Measurements from ENCODE around the gene UBFD1.
A peak's percentile ranks its signal among the peaks of the same experiment; 100 is the strongest.

The UBFD1 gene

DNA sequence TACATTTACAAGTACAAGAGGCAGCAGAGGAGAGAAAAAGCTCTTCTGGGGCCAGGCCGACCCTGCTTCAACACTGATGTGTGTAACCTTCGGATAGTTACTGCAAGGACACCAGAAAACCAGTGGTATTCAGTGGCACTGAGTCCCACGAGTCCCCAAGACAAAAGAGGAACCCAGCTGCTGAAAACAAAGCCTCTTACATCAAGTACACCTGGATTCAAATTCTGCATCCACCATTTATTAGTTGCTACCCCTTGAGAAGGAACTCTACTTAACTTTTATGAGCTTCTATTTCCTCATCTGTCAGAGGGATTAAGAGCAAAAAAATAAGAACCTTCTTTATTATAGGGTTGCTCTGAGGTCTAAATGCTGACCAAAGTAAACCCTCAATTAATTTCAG, 3.0 kb upstream of the UBFD1 start:
- H3K36me3 ChIP-seq (ENCODE audit: insufficient read depth, low read length), result peaks cover 30% of the 10 kb centered on the region
- peaks cover 12% of the 10 kb centered on the region for H3K4me1 ChIP-seq (ENCODE audit: control insufficient read depth, insufficient read depth, low read length)
- no peak overlapping the region for H3K9ac ChIP-seq (ENCODE audit: low read depth, low read length)
- no peaks in the 10 kb centered on the region for H3K27me3 ChIP-seq (ENCODE audit: control insufficient read depth, insufficient read depth, low read length)
- no peak overlapping the region for H3K4me3 ChIP-seq (ENCODE audit: low read length)
- no peaks in the 10 kb centered on the region for H3K9me3 ChIP-seq (replicated peaks; ENCODE audit: low read length)
- H3K4me2 ChIP-seq (ENCODE audit: low read length), result no peak overlapping the region

DNA sequence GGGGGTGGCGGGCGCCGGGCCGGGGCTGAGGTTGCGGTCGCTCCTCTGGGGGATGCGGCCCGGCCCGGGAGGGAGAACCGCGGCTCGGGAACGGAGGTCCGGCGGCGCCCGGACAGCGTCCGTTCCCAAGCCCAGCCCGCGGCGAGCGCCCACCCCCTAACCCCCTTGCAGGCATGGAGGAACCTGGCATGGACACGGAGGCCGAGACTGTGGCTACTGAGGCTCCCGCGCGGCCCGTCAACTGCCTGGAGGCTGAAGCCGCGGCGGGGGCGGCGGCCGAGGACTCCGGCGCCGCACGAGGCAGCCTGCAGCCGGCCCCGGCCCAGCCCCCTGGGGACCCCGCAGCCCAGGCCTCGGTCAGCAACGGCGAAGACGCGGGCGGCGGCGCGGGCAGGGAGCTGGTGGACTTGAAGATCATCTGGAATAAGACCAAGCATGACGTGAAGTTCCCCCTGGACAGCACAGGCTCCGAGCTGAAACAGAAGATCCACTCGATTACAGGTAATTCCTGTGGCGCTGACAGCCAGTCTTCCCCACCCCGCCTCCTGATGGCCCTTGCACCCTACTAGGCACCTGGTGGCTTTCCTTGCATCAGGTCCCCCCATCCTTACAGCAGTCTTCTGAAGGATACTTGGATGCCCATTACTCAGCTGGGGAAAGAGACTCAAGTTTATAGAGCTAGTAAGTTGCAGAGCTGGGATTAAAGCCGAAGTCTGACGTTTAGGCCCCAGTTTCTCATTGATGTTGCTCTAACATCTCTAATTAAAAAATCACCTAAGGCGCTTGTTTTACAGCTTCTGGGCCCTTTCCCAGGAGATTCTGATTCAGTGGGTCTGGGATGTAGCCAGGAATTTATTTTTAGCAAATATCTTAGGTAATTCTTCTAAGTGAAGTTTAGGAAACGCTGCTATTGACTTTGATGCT, 514 bp downstream of the UBFD1 start:
- Histone ChIP-seq H3K9me3 (replicated peaks; ENCODE audit: low read length) (no peaks in the 10 kb centered on the region), H3K4me1 (ENCODE audit: control insufficient read depth, insufficient read depth, low read length) (peaks cover 15% of the 10 kb centered on the region), H3K4me2 (ENCODE audit: low read length) (peak overlapping the region; percentile 100), H3K27me3 (ENCODE audit: control insufficient read depth, insufficient read depth, low read length) (no peaks in the 10 kb centered on the region), H3K4me3 (ENCODE audit: low read length) (peak overlapping the region; percentile 96), H3K36me3 (ENCODE audit: insufficient read depth, low read length) (peaks cover 42% of the 10 kb centered on the region), H3K9ac (ENCODE audit: low read depth, low read length) (peak overlapping the region; percentile 99)

DNA sequence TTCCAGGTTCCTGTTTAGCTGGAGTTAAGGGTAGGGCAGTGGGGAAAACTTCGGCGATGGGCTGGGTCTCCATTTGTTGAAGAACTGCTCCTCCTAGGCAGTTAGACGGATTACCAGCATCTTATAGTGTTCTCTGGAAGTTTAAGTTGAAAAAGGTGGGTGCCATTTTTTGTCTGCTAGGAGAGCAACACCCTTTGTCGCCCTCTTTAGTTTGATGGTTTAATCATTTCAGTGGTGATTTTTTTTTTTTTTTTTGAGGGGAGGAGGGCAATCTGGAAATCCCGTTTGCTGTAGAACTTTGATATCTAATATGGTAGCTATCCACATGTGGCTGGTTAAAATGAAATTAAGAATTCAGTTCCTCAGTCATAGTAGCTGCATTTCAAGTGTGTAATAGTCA, 4.1 kb downstream of the UBFD1 start:
- Histone ChIP-seq H3K9ac (ENCODE audit: low read depth, low read length) (no peak overlapping the region), H3K4me1 (ENCODE audit: control insufficient read depth, insufficient read depth, low read length) (peaks cover 14% of the 10 kb centered on the region), H3K27me3 (ENCODE audit: control insufficient read depth, insufficient read depth, low read length) (no peaks in the 10 kb centered on the region), H3K9me3 (replicated peaks; ENCODE audit: low read length) (no peaks in the 10 kb centered on the region), H3K4me2 (ENCODE audit: low read length) (no peak overlapping the region), H3K4me3 (ENCODE audit: low read length) (no peak overlapping the region), H3K36me3 (ENCODE audit: insufficient read depth, low read length) (peaks cover 66% of the 10 kb centered on the region)

DNA sequence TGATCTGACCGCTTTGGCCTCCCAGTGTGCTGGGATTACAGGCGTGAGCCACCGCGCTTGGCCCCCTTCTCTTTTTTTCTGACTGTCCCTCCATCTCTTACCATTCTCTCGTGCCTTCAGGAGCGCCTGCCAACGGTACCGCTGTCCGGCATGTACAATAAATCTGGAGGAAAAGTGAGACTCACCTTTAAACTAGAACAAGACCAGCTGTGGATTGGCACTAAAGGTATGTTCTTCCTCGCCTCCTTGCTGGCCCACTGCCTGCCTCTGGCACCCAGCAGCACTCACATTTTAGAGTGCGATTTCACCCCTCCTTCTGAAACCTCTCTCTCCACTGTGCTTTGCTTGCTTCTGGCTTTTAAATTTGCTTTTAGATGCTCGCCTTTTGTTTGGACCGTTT, 5.0 kb downstream of the UBFD1 start:
- Histone ChIP-seq H3K36me3 (ENCODE audit: insufficient read depth, low read length) (peaks cover 76% of the 10 kb centered on the region), H3K9ac (ENCODE audit: low read depth, low read length) (no peak overlapping the region)

DNA sequence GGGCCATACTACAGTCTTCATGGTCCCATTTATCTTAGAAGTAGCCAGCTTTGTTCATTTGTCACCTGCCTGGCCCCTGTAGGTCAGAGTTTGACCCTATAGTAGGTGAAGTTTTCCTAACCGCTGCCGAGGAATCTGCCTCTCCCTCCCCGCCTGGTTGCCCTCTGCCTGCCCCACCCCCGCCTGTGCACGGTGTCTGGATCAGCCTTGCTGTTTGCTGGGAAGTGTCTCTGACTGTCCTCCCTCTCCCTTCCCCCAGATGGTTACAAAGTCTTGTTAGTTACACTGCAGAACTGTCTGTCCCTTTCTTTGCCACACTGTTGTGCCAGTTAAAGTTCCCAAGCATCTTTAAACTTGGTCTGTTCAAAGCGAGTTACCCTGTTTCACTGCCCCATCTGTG, 5.7 kb downstream of the UBFD1 start:
- Histone ChIP-seq H3K4me1 (ENCODE audit: control insufficient read depth, insufficient read depth, low read length) (peaks cover 11% of the 10 kb centered on the region), H3K27me3 (ENCODE audit: control insufficient read depth, insufficient read depth, low read length) (no peaks in the 10 kb centered on the region), H3K4me3 (ENCODE audit: low read length) (no peak overlapping the region), H3K9ac (ENCODE audit: low read depth, low read length) (no peak overlapping the region), H3K4me2 (ENCODE audit: low read length) (no peak overlapping the region), H3K9me3 (replicated peaks; ENCODE audit: low read length) (no peaks in the 10 kb centered on the region), H3K36me3 (ENCODE audit: insufficient read depth, low read length) (peaks cover 81% of the 10 kb centered on the region)

More for the DNA sequence above, 5.0 kb downstream of the UBFD1 start:
- Histone ChIP-seq H3K9me3 (replicated peaks; ENCODE audit: low read length) (no peaks in the 10 kb centered on the region), H3K27me3 (ENCODE audit: control insufficient read depth, insufficient read depth, low read length) (no peaks in the 10 kb centered on the region), H3K4me1 (ENCODE audit: control insufficient read depth, insufficient read depth, low read length) (peaks cover 11% of the 10 kb centered on the region), H3K4me3 (ENCODE audit: low read length) (no peak overlapping the region), H3K4me2 (ENCODE audit: low read length) (no peak overlapping the region)

DNA sequence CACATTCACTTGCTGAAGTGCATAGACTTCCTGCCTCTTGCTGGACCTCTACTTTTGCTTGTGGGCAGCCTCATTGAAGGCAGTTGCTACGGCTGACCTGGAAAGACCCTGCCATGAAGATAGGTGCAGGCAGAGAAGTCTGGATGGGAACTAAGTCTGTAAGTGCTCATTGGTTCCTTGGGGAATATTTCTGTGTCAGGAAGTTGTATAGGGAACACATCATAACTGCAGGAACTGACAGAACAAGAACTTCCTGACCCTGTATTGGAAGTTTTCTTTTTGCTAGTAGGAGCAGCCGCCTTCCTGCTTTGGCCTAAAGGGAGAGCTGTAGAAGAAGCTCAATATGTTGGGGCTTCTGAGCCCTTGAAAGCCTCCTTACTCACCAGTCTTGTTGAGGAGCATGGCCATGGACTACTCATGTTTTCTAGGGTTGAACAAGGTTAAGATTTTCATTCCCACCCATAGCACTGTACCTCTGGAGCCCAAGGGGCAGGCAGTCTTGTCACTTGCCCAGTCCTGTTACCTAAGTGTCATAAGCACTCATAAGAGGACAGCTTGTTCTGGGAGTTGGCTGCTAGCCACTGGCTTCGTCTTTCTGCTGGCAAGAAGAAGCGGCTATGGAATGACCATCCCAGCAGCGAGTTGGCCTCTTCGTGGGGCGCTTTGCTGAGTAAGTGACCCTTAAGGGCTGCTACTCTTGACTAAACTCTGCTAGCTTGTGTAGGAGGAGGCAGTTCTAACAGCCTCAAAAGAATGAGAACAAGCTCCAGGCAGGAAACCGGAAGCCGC, 7.2 kb downstream of the UBFD1 start:
- Histone ChIP-seq H3K36me3 (ENCODE audit: insufficient read depth, low read length) (peaks cover 80% of the 10 kb centered on the region), H3K4me2 (ENCODE audit: low read length) (no peak overlapping the region), H3K4me1 (ENCODE audit: control insufficient read depth, insufficient read depth, low read length) (peaks cover 4% of the 10 kb centered on the region), H3K9me3 (replicated peaks; ENCODE audit: low read length) (no peaks in the 10 kb centered on the region), H3K4me3 (ENCODE audit: low read length) (no peak overlapping the region), H3K27me3 (ENCODE audit: control insufficient read depth, insufficient read depth, low read length) (no peaks in the 10 kb centered on the region), H3K9ac (ENCODE audit: low read depth, low read length) (no peak overlapping the region)

DNA sequence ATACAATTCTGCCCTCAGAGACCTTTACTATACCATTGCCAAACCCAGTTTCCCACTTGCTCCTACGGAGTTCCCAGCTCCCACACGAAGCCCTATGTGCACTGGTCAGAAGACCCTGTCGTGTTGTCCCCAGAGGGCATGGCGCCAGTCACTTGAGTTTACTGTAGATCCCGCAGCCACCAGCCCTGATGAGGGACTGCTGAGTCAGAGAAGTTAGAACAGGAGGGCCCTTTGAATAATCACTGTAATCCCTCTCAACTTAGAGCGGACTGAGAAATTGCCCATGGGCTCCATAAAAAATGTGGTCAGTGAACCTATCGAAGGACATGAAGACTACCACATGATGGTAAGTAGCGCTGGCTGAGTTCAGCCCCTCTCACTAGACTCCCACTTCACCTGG, 9.2 kb downstream of the UBFD1 start:
- H3K9me3 ChIP-seq (replicated peaks; ENCODE audit: low read length), result no peaks in the 10 kb centered on the region
- peaks cover 80% of the 10 kb centered on the region for H3K36me3 ChIP-seq (ENCODE audit: insufficient read depth, low read length)
- no peaks in the 10 kb centered on the region for H3K27me3 ChIP-seq (ENCODE audit: control insufficient read depth, insufficient read depth, low read length)
- no peak overlapping the region for H3K4me3 ChIP-seq (ENCODE audit: low read length)
- H3K4me2 ChIP-seq (ENCODE audit: low read length), result no peak overlapping the region
- no peak overlapping the region for H3K9ac ChIP-seq (ENCODE audit: low read depth, low read length)
- H3K4me1 ChIP-seq (ENCODE audit: control insufficient read depth, insufficient read depth, low read length), result no peaks in the 10 kb centered on the region

DNA sequence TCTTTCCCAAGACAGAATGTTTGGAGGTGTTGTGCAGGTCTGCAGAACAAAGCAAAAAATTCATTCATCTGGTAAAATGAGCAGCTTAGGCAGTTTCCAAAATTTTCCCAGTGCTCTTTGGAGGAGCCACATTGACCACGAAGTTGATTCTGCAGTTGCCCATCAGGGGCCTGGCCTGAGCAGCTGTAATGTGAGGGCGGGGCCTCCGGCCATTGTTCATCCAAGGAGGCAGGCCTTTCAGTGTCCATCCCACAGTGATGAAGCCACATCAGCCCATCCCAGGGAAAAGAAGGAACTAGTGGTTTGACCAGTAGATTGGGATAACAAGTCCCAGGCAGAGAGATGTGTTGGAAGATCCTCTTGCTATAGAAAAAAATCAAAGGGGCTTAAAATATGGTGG, 10.1 kb downstream of the UBFD1 start:
- Histone ChIP-seq H3K4me1 (ENCODE audit: control insufficient read depth, insufficient read depth, low read length) (no peaks in the 10 kb centered on the region), H3K9ac (ENCODE audit: low read depth, low read length) (no peak overlapping the region), H3K9me3 (replicated peaks; ENCODE audit: low read length) (no peaks in the 10 kb centered on the region), H3K36me3 (ENCODE audit: insufficient read depth, low read length) (peaks cover 79% of the 10 kb centered on the region), H3K4me3 (ENCODE audit: low read length) (no peak overlapping the region), H3K4me2 (ENCODE audit: low read length) (no peak overlapping the region), H3K27me3 (ENCODE audit: control insufficient read depth, insufficient read depth, low read length) (no peaks in the 10 kb centered on the region)

DNA sequence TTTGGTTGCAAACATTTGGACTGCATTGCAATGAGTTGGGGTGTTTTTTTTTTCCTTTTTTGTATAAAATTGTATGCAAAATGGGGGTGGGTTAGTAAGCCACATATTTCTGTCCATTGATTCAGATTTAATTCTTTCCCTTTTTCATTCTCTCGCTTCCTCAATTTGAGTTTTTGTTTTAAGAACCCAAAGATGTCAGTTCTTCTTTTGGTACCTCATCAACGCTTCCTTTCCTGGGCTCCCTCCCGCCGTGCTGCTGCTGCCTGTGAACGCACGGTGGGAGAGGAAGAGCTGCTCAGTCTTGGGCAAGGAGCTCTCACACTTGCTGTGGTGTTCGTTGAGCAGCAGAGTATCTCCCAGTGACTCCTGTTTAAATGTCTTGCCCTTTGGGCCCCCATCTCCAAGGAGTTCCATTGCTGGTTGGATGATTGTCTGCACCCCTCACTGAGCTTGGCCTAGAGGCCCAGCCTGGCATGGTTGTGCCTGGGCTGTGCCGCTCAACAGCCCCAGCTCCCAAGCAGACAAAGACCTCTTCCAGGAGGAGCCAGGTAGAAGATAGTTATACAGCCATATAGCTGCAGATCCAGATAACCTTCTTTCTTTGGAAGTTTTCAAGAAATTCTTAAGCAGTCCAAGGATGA, 13.6 kb downstream of the UBFD1 start:
- H3K4me1 ChIP-seq (ENCODE audit: control insufficient read depth, insufficient read depth, low read length), result no peaks in the 10 kb centered on the region
- no peaks in the 10 kb centered on the region for H3K9me3 ChIP-seq (replicated peaks; ENCODE audit: low read length)
- no peak overlapping the region for H3K4me2 ChIP-seq (ENCODE audit: low read length)
- no peaks in the 10 kb centered on the region for H3K27me3 ChIP-seq (ENCODE audit: control insufficient read depth, insufficient read depth, low read length)
- no peak overlapping the region for H3K9ac ChIP-seq (ENCODE audit: low read depth, low read length)
- peaks cover 76% of the 10 kb centered on the region for H3K36me3 ChIP-seq (ENCODE audit: insufficient read depth, low read length)
- no peak overlapping the region for H3K4me3 ChIP-seq (ENCODE audit: low read length)

DNA sequence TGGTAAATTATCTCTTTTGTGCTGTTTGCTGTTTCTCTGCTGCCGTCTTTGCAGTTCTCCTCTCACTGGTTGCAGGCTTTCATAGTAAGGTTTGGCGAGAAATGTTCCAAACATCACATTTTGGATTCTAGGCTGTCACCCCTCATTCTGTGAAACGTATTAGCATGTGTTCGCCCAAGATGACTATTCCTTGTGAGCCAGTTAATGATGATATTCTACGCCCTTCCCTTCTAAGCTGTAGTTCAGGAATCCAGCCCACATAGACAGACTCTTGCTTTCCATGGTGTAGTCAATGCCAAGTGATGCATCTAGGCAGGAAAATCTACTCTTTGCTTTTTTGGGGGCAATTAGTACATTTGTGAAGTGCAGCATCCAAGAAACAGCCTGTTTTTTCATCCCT, 14.4 kb downstream of the UBFD1 start:
- Histone ChIP-seq H3K4me3 (ENCODE audit: low read length) (no peak overlapping the region), H3K4me2 (ENCODE audit: low read length) (no peak overlapping the region), H3K36me3 (ENCODE audit: insufficient read depth, low read length) (peaks cover 75% of the 10 kb centered on the region)

DNA sequence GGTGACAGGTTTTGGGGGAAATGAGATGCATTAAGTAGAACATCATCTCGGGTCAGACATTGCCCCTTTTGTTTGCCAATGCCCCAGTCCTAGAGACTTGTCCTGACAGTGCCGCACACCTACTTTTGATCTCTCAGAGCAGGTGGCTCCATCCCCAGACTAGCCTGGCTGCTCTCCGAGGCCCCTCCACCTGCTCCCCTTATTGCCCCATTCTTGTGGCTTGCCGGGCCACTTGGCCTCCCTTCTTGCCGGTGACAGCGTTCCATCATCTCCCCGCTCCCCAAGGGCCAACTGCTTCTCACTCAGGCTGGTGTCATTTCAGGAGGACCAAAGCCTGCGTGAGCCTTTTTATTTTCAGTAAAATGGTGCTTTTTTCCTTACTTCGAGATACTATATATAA, 14.9 kb downstream of the UBFD1 start:
- no peaks in the 10 kb centered on the region for H3K9me3 ChIP-seq (replicated peaks; ENCODE audit: low read length)
- H3K9ac ChIP-seq (ENCODE audit: low read depth, low read length), result no peak overlapping the region
- H3K36me3 ChIP-seq (ENCODE audit: insufficient read depth, low read length), result peaks cover 70% of the 10 kb centered on the region
- no peaks in the 10 kb centered on the region for H3K27me3 ChIP-seq (ENCODE audit: control insufficient read depth, insufficient read depth, low read length)
- H3K4me3 ChIP-seq (ENCODE audit: low read length), result no peak overlapping the region
- no peak overlapping the region for H3K4me2 ChIP-seq (ENCODE audit: low read length)
- no peaks in the 10 kb centered on the region for H3K4me1 ChIP-seq (ENCODE audit: control insufficient read depth, insufficient read depth, low read length)

More for the DNA sequence above, 14.4 kb downstream of the UBFD1 start:
- Histone ChIP-seq H3K9me3 (replicated peaks; ENCODE audit: low read length) (no peaks in the 10 kb centered on the region), H3K27me3 (ENCODE audit: control insufficient read depth, insufficient read depth, low read length) (no peaks in the 10 kb centered on the region), H3K9ac (ENCODE audit: low read depth, low read length) (no peak overlapping the region), H3K4me1 (ENCODE audit: control insufficient read depth, insufficient read depth, low read length) (no peaks in the 10 kb centered on the region)

Measured in skeletal muscle satellite cell (primary cell).